Activated CD4-positive, CD25-positive, alpha-beta regulatory T cell treated with anti-CD3 and anti-CD28 coated beads, Interleukin-2, amount 50 U/mL, for 16 hours (primary cell): ENCODE data around the gene GPANK1.

Experiments used
- DNase-seq: peaks from one replicate; pipeline ENCODE4 v3.0.0-alpha.2; 2020; ENCODE audit warnings: low read depth, low spot score

The GPANK1 gene

DNA sequence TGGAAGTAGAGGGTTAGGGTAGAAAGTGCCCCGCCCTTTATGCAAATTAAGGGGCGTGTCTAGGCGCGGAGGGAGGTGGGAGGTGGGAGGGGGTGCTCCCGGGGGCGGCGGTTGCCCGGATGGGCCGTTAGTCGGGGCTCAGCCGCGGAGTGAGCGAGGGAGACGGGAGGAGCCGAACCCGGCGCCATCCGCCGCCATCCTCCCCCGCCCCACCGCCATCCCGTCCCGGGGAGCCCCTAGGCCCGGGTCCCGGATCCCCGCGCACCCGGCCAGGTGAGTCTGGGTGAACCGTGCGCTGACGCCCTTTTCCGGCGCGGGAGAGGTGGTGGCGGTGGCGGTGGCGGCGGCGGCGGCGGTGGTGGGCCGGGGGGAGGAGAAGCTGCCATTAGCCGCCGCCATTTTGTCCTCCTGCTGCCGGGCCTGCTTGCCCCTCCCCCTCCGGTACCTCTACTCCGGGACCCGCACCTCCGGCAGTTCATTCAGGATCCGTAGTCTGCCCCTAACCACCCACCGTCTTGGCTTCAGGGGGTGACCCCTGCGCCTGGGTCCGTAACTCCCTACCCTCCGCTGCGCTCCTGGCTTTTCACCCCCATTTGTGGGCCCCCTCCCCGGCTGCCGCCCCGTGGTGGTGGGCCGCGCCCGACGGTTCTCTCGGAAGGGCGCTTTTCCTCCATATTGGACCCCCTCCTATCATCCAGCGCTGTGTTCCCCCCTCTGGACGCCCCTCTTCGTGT lies 44.0 kb downstream of the GPANK1 start, which contains the start of gene PRRC2A:
TSS of gene PRRC2A (plus strand) at position 130 of the 734 bp plus-strand sequence. CDS start 2,075 bp downstream, outside the sequence.
- DNase-seq, result no peak

DNA sequence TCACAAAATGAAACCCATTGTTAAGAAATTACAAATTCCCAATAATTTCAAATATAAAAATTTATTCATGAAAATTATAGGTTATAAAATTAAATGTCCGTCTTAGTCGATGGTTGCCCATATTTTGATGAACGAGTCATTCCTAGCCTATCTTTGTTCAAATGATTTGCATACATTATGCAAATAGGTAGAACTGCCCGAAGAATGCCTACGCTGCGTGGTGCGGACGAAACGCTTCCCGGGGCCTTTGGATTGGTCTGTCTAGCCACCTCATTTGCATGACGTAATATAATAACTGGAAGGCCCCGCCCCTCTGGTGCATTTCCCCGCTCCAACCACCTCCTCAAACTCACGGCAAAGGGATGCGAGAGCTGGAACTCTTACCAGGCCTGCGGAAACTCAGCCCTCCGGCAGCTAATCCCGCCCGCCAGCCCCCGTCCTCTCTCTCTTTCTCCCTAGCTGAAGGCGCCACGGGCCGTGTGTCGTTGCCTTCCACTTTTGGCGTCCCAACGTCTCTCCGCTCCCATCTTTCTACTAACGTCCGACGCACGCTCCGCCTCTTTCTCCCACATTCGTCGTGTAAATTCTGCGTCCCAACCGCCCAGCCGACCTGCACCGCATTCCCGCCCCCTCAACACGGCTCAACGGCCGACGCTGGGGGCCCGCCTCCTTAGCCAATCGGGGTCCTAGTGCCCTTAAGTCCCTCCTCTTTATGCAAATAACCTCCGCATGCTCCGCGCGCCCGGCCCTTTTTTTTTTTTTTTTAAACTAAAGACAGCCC lies 44.8 kb downstream of the GPANK1 start:
- DNase-seq, result peak; percentile 89

DNA sequence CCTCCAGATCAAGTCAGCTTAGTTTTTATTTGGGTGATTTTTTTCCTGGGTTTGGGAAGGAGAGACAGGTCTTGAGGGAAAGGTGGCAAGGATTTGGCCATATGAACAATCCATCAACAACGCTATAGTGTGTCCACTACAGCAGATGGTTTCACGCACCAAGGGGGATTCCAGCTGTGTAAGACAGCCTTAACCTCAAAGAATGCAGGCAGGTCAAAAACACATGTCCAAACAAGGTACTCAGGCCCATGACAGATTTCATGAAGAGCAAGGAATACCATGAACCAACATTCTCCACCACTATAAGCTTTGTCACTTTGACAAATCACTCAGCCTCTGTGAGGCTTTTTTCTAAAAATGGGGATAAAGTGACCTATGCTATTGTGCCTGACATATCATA lies 47.8 kb downstream of the GPANK1 start:
- no peak for DNase-seq

DNA sequence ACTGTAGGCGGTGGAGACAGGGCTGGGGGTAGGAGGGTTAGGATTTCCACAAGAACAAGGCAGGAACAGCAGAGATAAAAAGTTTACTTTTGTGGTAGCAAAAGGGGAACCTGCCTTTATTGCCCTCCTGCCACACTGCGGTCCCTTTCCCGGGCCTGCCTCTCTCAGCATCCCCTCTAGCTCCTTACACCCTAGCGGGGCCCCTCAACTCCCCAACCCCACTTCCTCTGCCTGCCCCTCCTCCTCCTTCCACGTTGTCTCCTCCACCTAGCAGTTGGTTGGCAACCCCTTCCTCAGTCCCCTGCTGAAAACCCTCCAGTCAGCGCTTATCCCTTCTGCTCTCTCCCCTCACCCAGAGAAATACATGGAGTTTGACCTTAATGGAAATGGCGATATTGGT lies 49.0 kb downstream of the GPANK1 start:
- no peak for DNase-seq

DNA sequence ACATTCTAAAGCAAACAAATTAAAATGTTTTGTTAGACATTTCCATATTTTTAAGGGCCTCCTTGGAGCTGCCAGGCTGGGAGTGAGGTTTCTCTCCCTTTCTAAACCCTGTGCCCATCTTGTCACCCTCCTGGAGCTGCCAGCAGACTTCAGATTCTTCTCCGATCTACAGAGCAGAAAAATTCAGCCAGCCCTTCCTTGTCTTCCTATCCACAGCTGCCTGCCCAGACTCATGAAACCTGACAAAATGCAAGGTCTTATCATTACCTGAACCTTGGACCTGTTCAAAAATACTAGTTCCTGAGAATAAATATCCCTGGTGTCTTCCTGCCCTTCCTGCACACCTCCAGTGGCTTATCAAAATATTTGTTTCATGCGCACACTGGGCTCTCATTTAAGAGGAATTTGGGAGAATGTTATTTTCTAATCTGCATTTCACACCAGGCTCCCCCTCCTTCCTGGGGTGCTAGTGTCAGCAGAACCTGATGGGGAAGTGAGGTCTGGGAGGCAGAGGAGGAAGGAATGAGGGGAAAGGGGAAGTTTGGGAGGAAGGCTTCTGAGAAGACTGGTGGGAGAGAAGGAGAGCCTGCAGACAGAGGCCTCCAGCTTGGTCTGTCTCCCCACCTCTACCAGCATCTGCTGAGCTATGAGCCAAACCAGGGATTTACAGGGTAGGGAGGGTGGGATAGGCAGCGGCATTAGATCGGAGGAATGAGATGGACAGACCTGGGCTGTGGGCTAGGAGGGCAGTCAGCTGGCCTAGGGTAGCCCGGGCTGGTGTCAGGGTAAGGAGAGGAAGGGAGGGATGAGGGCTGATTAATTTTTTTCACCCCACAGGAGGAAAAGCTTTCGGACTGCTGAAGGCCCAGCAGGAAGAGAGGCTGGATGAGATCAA lies 49.9 kb downstream of the GPANK1 start, which contains the start of gene AIF1:
TSS of gene AIF1 (plus strand) at position 551 of the 895 bp plus-strand sequence. CDS start at position 647, 96 bp downstream.
- DNase-seq, result no peak

DNA sequence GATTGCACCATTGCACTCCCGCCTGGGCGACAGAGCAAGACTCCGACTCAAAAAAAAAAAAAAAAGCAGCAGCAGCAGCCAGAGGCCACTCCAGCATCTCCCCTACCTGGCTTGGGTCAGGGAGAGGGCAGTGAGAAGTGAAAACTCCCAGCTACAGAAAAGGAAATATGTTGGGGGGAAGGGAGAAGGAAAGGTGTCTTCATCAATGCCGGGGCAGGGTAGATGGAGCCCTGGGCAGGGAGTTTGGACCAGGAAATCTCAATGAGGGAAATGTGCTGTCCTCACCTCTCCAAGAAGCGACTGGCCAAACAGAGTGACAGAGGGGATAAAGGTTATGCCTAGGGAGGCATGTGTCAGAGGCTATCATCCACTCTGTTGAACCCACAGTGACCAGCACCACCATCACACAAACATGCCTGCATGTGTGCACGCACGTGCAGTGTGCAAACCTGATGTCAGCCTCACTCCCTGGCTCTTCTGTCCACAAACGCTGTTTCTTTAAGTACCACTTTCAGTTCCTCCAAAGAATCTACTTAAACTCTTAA lies 50.6 kb downstream of the GPANK1 start:
- no peak for DNase-seq
